Calu3 (cell line): ENCODE data around the gene CD33. TPM values are rescaled to one million over a fixed set of nuclear protein-coding genes. Genes with fewer than 3 reads are reported as not detected.

ENCODE experiments used
- BruUV-seq: library from RNA; stranded (reverse); fragments of 400-500 nt; replicated peaks from 2 replicates; lab custom pipeline; 2021; lab: Mats Ljungman, UMichigan
- CTCF ChIA-PET: fragments of 300-600 bp; sonication (Branson Sonifier 250); formaldehyde crosslinking; loops from one replicate; lab custom pipeline; 2022; ENCODE audit warnings: antibody characterized with exemption; lab: Charles Lee
- DNase-seq: peaks from one replicate; pipeline ENCODE4 v3.0.0; 2022
- H3K27ac Mint-ChIP-seq: one replicate; pipeline ENCODE4 v1.8.0; 2022; ENCODE audit warnings: mixed read lengths; ENCODE audit not compliant: unreplicated experiment
- H3K27me3 Mint-ChIP-seq: one replicate; pipeline ENCODE4 v1.8.0; 2022; ENCODE audit warnings: mixed read lengths; ENCODE audit not compliant: unreplicated experiment
- H3K36me3 Mint-ChIP-seq: one replicate; pipeline ENCODE4 v1.8.0; 2022; ENCODE audit warnings: mild to moderate bottlenecking, moderate library complexity, mixed read lengths; ENCODE audit not compliant: insufficient read depth, unreplicated experiment
- H3K4me1 Mint-ChIP-seq: one replicate; pipeline ENCODE4 v1.8.0; 2022; ENCODE audit warnings: mild to moderate bottlenecking, low read depth, mixed read lengths; ENCODE audit not compliant: unreplicated experiment
- H3K4me3 Mint-ChIP-seq: one replicate; pipeline ENCODE4 v1.8.0; 2022; ENCODE audit warnings: mild to moderate bottlenecking, low read depth, moderate library complexity, mixed read lengths; ENCODE audit not compliant: unreplicated experiment
- H3K9me3 Mint-ChIP-seq: one replicate; pipeline ENCODE4 v1.8.0; 2022; ENCODE audit warnings: low read depth, mixed read lengths; ENCODE audit not compliant: unreplicated experiment
- intact Hi-C: fragments of 100-400 bp; cut with micrococcal nuclease; formaldehyde crosslinking; loops from one replicate; pipeline ENCODE4 v1.10.0; 2022; ENCODE audit not compliant: unreplicated experiment
- total RNA-seq: library from RNA; stranded (reverse); gene quantifications from 2 replicates; pipeline ENCODE4 v1.2.3, GENCODE V29; 2022
- TF ChIP-seq, protein P1 (sequence below): fragments of 200-600 bp; IDR thresholded peaks from one replicate; pipeline ENCODE4 v1.8.0; 2022; ENCODE audit warnings: antibody characterized with exemption; ENCODE audit not compliant: unreplicated experiment

CD33 gene
- total RNA-seq, 1 experiment from 2014 or later, result not detected

DNA sequence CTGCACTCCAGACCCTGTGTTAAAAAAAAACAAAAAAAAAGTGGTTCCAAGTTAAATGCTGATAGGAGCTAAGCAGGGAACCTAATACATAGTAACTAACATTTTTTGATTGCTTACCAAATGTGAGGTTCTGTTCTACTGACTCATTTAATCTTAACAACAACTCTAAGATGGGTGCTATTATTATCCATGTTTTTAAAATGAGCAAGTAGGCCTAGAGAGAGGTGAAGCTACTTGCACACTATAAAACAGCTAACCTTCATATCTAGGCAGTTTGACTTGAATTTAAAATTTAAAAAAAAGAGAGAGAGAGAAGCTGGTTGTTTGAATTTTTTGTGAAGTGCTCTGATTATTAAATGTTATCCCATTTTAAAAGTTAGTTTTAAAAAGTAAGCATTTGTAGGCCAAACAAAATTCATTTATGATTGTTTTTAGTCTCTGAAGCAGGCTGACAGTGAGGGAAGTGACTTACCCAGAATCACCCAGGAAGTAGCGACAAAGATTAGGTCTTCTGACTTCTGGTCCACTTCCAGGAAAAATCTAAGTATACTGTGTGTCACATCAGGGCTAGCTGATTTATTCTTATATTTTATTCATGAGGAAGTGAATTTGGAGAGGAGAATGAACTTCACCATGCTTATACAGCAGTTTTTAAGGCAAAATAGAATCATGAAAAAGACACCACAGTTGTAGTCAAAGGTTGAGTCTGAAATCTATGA is 28.4 kb downstream of the CD33 start:
- CTCF ChIA-PET, result interaction anchor here (1.2 kb wide), 1 partner anchor 8 kb away, joined by 3 read pairs; no protein-coding TSS in a partner anchor
- H3K27ac Mint-ChIP-seq, result no peak overlapping the region
- peaks cover 3% of the 10 kb centered on the region for H3K9me3 Mint-ChIP-seq
- H3K27me3 Mint-ChIP-seq, result peaks cover 8% of the 10 kb centered on the region
- TF ChIP-seq, protein P1, sequence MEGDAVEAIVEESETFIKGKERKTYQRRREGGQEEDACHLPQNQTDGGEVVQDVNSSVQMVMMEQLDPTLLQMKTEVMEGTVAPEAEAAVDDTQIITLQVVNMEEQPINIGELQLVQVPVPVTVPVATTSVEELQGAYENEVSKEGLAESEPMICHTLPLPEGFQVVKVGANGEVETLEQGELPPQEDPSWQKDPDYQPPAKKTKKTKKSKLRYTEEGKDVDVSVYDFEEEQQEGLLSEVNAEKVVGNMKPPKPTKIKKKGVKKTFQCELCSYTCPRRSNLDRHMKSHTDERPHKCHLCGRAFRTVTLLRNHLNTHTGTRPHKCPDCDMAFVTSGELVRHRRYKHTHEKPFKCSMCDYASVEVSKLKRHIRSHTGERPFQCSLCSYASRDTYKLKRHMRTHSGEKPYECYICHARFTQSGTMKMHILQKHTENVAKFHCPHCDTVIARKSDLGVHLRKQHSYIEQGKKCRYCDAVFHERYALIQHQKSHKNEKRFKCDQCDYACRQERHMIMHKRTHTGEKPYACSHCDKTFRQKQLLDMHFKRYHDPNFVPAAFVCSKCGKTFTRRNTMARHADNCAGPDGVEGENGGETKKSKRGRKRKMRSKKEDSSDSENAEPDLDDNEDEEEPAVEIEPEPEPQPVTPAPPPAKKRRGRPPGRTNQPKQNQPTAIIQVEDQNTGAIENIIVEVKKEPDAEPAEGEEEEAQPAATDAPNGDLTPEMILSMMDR, result no peak
- no TSS peak for BruUV-seq
- no peak for DNase-seq
- intact Hi-C loops, result no loop called here
- no peaks in the 10 kb centered on the region for H3K36me3 Mint-ChIP-seq
- no peak overlapping the region for H3K4me3 Mint-ChIP-seq
- peaks cover 15% of the 10 kb centered on the region for H3K4me1 Mint-ChIP-seq

DNA sequence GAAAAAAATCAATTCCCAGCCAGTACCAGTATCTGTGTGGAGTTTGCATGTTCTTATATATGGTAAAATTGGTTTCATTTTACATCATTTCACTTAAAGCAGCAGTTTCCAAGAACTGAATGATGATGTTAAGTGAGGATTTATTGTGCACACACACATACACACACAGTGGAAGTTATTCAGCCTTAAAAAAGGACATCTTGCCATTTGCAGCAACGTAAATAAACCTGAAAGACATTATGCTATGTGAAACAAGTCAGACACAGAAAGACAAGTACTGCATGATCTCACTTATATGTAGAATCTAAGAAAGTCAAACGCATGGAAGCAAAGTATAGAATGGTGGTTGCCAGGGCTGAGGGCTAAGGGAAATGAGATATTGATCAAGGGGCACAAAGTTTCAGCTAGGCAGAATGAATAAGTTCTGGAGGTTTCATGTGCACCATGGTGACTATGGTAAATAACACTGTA is 31.3 kb downstream of the CD33 start:
- Mint-ChIP-seq H3K36me3 (no peaks in the 10 kb centered on the region), H3K27ac (no peak overlapping the region), H3K4me1 (peaks cover 12% of the 10 kb centered on the region), H3K4me3 (no peak overlapping the region), H3K27me3 (peaks cover 35% of the 10 kb centered on the region), H3K9me3 (no peaks in the 10 kb centered on the region)
- TF ChIP-seq, protein P1, result no peak
- CTCF ChIA-PET, result no interaction called here
- DNase-seq, result no peak
- BruUV-seq, result no TSS peak
- intact Hi-C loops, result no loop called here

GRCh38 chr19:51257471-51257870 is 32.6 kb downstream of the CD33 start:
- TF ChIP-seq, protein P1, result no peak
- H3K4me3 Mint-ChIP-seq, result no peak overlapping the region
- DNase-seq, result no peak
- no peaks in the 10 kb centered on the region for H3K4me1 Mint-ChIP-seq
- H3K9me3 Mint-ChIP-seq, result no peaks in the 10 kb centered on the region
- no peaks in the 10 kb centered on the region for H3K36me3 Mint-ChIP-seq
- CTCF ChIA-PET, result interaction anchor here (1.2 kb wide), 1 partner anchor 81 kb away, joined by 6 read pairs; no protein-coding TSS in a partner anchor
- H3K27me3 Mint-ChIP-seq, result peaks cover 48% of the 10 kb centered on the region
- no peak overlapping the region for H3K27ac Mint-ChIP-seq
- no TSS peak for BruUV-seq
- intact Hi-C loops, result no loop called here

DNA sequence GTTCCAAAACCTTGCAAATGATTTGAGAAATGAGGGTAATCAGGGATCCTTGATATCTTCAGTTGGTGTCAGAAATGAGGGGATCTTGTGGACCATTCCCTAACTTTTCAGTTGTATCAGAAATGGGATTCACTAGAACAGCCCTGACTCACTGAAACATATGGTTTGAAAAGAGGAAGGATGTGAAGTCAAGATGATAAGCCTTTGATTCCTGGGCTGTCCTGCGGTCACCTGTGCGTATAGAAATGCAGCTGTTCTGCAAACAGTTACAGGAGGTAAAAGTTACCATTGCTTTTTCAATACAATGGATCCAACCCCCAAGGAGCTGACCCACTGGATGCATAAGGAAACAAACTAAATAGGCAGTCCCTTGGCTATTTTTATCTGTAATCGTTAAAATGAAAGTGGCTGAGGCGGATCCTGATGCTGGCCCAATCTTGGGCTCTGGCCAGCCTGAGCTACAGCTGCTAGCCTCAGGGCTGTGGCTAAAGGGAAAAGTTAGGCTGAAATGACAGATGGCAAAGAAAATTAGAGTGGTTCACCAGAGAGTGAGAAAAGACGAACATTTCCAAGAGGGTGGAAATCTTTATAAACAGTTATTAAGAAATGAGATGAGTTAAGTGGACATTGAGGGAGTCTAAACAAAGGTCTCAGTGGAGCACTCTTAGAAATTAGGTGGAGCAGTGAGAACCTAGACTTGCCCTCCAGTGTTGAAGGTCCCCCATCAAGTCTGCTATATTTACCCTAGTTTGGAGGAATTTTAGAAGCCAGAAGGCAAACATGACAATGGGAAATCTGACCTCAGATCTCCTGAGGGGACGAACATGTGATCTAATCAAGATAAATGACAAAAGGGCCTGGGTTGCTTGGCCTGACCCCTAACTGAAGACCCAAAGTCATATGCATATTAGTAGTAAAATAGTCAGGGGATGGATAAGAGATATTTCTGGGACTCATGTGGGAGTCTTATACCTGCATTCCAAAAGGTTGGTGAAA is 33.6 kb downstream of the CD33 start:
- Mint-ChIP-seq H3K36me3 (no peaks in the 10 kb centered on the region), H3K4me3 (no peak overlapping the region), H3K27ac (no peak overlapping the region), H3K4me1 (no peaks in the 10 kb centered on the region), H3K27me3 (peaks cover 53% of the 10 kb centered on the region), H3K9me3 (no peaks in the 10 kb centered on the region)
- intact Hi-C loops, result loop anchor here (1.0 kb wide), 2 partner anchors 63 to 100 kb away; no protein-coding TSS in a partner anchor
- CTCF ChIA-PET, result interaction anchor here (0.5 to 1.5 kb wide), 15 partner anchors 10 to 403 kb away, joined by 3 to 21 read pairs (median 4); no protein-coding TSS in a partner anchor
- no TSS peak for BruUV-seq
- no peak for DNase-seq
- TF ChIP-seq, protein P1, result no peak
